NCI-H774 (cell line): ENCODE measurements around the gene PPM1D.
"Not testable (repeated sequence)": the region's sequence is repeated elsewhere in the genome, so short reads cannot be mapped to it uniquely, and the experiment has no call there.

Source experiments
- DNase-seq: peaks from one replicate; lab custom pipeline; 2025; lab: John Stamatoyannopoulos, UW

PPM1D gene

GRCh38 chr17:60599620-60600489, at the start of gene PPM1D:
TSS of gene PPM1D (plus strand) at chr17:60600193. CDS start at chr17:60600415, 222 bp downstream.
- DNase-seq: peak; percentile 100

DNA sequence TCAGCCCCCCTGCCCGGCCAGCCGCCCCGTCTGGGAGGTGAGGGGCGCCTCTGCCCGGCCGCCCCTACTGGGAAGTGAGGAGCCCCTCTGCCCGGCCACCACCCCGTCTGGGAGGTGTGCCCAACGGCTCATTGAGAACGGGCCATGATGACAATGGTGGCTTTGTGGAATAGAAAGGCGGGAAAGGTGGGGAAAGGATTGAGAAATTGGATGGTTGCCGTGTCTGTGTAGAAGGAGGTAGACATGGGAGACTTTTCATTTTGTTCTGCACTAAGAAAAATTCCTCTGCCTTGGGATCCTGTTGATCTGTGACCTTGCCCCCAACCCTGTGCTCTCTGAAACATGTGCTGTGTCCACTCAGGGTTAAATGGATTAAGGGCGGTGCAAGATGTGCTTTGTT, 47.7 kb upstream of the PPM1D start:
- DNase-seq: not testable (repeated sequence)

DNA sequence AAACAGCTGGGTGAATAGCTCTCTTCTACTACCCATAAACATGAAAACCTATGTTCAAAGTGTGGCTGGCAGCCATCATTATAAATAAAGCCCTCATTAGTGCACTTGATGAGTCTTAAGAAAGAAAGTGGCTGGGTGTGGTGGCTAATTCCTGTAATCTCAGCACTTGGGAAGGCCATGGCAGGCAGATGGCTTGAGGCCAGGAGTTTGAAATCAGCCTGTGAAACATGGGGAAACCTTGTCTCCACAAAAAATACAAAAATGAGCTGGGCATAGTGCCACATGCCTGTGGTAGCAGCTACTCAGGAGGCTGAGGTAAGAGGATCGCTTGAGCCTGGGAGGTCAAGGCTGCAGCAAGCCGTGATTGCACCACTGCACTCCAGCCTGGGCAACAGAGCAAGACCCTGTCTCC, 45.6 kb upstream of the PPM1D start:
- no peak for DNase-seq

- no peak for DNase-seq
Measured at GRCh38 chr17:60555786-60556185, 44.2 kb upstream of the PPM1D start.

DNA sequence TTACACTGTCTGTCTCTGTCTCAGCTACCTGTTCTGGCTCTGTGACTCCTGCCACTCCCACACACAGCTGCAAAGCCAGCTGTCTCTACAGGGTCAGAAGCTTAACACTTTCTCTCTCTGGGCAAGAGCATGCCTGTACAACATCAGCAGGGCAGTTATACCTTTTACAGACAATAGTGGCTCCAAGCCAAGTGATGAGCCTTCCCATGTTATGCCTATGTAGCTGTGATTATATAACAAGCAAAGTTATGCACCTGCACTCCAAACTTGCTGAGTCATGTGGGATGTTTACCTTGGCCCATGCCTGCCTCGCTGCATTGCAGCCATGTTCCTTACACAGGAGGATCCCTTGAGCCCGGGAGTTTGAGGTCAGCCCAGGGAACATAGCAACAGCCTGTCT, 42.2 kb upstream of the PPM1D start:
- no peak for DNase-seq

DNA sequence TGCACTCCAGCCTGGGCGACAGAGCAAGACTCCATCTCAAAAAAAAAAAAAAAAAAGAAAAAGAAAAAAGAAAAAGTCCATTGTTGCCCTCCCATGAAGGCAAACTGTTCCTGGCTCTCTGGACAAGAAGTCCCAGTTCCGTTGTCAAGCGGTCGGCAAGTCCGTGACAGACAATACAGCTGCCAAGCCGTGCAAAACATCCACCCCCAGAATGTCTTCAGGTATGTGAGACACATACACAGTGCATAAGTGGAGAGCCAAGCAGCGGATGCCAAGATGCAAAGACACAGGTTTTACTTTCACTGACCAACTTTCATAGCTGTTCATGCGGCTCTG, 40.4 kb upstream of the PPM1D start:
- no peak for DNase-seq

- DNase-seq: no peak
Measured at GRCh38 chr17:60559995-60560859, 39.8 kb upstream of the PPM1D start.

- no peak for DNase-seq
Measured at GRCh38 chr17:60560860-60561257, 39.1 kb upstream of the PPM1D start.

DNA sequence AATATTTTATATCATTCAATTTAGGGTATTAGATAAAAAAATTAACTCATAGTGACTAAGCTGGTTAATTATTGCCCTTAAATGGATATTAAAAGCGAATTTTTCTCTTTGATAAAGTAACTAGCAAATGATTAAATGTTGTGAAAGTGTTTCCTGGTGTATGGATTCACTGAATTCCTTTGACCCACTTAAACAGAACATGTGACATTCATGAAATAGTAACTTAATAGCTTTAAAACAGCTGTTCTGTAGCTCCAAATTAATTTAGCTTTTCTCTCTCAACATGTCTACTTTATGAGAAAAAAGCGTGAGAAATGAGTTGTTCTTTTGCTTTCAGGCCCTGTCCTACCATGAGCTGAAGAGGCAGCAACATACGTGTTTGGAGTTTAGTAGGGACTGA, 37.6 kb upstream of the PPM1D start:
- DNase-seq: no peak

- no peak for DNase-seq
Measured at GRCh38 chr17:60563743-60564142, 36.2 kb upstream of the PPM1D start.

- DNase-seq: no peak
Measured at GRCh38 chr17:60565233-60565632, 34.8 kb upstream of the PPM1D start.

DNA sequence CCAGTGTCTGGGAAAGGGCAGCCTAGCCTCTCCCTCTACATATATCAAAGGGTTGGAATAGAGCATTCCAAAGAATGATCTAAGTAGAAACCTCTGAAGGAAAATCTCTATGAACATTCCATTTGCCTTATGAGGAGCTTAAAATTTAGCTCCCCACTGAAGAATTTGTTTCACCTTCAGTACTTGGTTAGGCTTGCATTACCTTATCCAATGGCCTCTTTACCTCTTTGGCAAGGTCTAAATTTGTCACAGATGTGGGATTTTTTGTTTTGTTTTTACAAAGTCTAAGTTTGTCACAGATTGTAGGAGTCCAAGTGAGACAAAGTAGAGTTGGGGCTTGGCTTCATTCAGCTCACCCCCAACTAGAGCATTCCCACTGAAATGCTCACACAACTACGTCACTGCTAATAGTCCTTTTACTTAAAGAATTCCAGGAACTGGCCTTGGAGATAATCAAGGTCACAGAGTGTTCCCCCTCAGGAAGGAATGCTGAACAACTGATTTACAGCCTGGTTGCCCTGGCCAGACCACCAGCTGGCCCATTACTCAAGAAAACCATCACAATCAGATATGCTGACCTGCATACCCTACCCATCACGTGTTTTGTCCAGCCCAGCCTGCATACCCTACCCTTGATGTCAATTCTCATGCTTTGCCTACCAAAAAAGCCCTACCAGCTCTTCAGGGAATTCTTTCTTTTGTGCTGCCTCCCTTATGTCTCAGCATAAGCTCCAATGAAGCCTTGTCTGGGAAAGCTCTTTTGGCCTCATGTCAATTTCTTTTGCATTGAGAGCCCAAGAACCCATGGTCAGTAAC, 26.5 kb upstream of the PPM1D start:
- no peak for DNase-seq

DNA sequence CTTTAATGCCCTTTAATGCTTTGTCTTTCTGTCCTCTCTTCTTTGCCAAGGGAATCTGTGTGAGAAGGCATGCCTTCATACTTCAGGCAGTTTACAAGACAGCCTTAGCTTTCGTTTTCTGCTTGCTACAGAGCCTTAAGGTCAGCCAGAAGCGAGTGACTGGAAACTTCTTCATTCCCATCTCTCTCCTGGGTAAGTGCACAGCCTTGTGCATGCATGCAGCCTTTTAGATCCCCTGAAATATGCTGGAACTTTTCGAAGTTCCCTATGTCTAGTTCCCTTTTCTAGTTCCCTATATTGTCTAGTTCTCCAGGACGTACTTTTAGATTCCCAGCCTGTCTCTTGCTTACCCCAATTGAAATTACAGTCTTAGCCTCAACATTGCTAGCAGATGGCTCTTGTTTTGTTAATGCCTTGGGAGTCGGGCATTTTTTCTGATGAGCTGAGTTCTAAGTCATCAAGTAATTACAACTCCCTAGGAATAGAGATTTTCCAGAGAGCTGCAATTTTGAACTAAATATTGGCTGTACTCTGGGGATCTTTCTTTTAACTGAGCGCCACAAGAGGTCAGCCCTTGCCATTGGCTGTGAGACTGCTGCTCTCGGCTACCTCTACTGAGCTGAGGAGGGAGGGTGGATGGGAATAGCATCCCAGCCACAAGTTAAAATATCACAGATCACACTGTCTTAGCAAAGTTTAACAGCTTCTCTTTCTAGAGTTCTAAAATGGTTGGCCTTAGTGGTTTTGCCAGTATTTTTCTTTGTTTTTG, 22.7 kb upstream of the PPM1D start:
- DNase-seq: no peak

DNA sequence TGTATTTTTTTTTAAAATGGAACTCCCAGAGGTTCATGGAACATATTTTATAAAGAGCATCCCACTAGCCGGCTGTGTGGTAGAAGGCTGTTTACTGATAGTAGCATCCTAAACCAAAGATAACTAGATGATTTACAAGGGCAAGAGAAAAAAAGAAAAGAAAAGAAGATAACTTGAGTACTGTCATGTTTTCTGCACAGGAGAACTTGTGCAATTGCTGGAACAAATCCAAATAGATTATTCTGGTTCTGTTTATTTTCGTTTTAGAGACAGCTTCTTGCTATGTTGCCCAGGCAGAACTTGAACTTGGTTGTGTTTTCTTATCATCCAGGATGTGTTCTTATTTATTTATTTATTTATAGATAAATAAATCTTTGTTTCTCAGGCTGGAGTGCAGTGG, 20.9 kb upstream of the PPM1D start:
- DNase-seq: no peak

DNA sequence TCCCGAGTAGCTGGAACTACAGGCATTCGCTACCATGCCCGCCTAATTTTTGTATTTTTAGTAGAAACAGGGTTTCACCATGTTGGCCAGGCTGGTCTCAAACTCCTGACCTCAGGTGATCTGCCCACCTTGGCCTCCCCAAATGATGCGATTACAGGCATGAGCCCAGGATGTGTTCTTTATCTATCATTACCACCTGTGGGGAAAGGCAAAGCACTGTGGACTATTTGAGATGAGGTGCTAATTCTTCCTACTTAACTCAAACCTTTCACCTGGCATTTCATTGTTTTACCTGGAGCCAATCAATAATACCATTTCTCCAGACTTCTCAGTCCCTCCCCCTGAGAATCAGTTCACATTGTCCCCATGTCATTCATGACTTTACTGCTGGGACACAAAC, 20.4 kb upstream of the PPM1D start:
- no peak for DNase-seq

- DNase-seq: no peak
Measured at GRCh38 chr17:60583008-60583407, 17.0 kb upstream of the PPM1D start.

DNA sequence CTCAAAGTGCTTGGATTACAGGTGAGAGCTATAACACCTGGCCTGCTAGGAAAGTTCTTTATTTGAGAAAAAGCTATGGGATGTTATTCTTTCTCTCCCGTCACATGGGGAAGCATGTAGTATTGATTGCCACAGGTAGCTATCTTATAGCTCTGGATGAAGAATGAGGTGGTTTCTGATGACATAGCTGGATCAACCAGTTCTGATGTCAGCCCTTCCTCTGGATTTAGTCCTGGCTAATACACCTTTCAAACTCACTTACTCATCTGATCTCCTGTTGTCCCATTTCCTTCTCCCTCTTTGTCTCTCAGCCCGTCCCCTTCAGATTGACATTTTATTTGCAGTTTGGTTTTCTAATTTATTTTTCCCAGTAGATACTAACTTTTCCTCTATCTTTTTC, 14.1 kb upstream of the PPM1D start:
- no peak for DNase-seq

DNA sequence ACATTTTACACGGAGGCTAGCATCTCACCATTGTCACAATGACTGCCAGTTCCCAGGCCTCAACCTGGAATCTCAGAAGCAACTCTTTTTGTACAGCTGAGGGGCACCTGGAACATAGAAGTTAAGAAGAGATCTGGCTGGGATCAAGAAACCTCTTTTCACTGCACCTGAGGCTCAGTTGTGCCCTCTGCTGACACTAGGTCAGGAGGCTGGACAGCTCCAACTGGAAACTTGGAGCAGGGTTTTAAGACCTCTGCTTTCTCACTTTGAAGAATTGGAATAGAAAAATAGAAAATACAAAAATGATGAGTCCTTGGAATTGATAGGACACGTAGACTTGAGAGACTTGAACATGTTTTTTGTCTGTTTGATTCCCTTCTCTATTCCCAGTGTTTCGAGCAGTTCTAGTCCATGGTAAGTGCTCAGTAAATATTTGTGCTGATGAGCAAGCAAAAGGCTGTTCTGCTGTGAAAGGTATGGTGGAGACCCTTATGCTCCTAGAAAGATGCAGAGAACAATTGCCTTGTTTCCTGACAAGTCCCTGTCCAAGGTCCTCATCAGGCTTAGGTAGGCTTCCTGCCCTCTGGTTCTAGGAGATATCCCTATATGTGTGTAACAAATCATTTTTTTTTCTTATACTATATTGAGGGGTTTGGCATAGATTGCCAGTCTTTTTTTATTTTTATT, 13.6 kb upstream of the PPM1D start:
- no peak for DNase-seq

- DNase-seq: no peak
Measured at GRCh38 chr17:60590070-60590469, 9.9 kb upstream of the PPM1D start.

- no peak for DNase-seq
Measured at GRCh38 chr17:60592750-60593149, 7.2 kb upstream of the PPM1D start.

DNA sequence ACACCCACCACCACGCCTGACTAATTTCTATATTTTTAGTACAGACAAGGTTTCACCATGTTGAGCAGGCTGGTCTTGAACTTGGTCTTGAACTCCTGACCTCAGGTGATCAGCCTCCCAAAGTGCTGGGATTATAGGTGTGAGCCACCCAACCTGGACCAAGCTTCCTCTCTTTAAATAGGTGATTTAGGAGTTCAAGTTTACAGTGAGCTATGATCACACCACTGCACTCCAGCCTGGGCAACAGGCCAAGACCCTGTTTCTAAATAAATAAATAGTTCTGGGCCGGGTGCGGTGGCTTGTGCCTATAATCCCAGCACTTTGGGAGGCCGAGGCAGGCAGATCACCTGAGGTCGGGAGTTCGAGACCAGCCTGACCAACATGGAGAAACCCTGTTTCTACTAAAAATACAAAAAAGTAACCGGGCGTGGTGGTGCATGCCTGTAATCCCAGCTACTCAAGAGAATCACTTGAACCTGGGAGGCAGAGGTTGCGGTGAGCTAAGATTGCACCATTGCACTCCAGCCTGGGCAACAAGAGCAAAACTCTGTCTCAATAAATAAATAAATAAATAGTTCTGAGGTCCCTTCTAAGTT, 6.5 kb upstream of the PPM1D start:
- peak; percentile 43 for DNase-seq
